Measurements from ENCODE around the gene BRINP2.

Gene BRINP2

GRCh38 chr1:177170756-177171535 is at the start of gene BRINP2:
TSS of gene BRINP2 (plus strand) at chr1:177170958. CDS start at chr1:177229877, 58,919 bp downstream.
- no peak for DNase-seq (ENCODE audit: low read depth)

- no peak for DNase-seq (ENCODE audit: low read depth)
Measured at GRCh38 chr1:177122461-177123251, 48.1 kb upstream of the BRINP2 start.

GRCh38 chr1:177124577-177125278 is 46.0 kb upstream of the BRINP2 start:
- DNase-seq (ENCODE audit: low read depth) = no peak

- no peak for DNase-seq (ENCODE audit: low read depth)
Measured at GRCh38 chr1:177126267-177126666, 44.5 kb upstream of the BRINP2 start.

GRCh38 chr1:177128665-177129281 is 42.0 kb upstream of the BRINP2 start:
- DNase-seq (ENCODE audit: low read depth) = no peak

- DNase-seq (ENCODE audit: low read depth) = no peak
Measured at GRCh38 chr1:177130451-177130945, 40.3 kb upstream of the BRINP2 start.

GRCh38 chr1:177131723-177132122 is 39.0 kb upstream of the BRINP2 start:
- DNase-seq (ENCODE audit: low read depth) = no peak

GRCh38 chr1:177132141-177132540 is 38.6 kb upstream of the BRINP2 start:
- no peak for DNase-seq (ENCODE audit: low read depth)

- no peak for DNase-seq (ENCODE audit: low read depth)
Measured at GRCh38 chr1:177133977-177134538, 36.7 kb upstream of the BRINP2 start.

- DNase-seq (ENCODE audit: low read depth) = no peak
Measured at GRCh38 chr1:177135250-177135649, 35.5 kb upstream of the BRINP2 start.

GRCh38 chr1:177137814-177138213 is 32.9 kb upstream of the BRINP2 start:
- DNase-seq (ENCODE audit: low read depth) = no peak

- DNase-seq (ENCODE audit: low read depth) = no peak
Measured at GRCh38 chr1:177138347-177138746, 32.4 kb upstream of the BRINP2 start.

GRCh38 chr1:177142010-177142409 is 28.7 kb upstream of the BRINP2 start:
- no peak for DNase-seq (ENCODE audit: low read depth)

GRCh38 chr1:177142791-177143271 is 27.9 kb upstream of the BRINP2 start:
- no peak for DNase-seq (ENCODE audit: low read depth)

GRCh38 chr1:177145106-177146070 is 25.4 kb upstream of the BRINP2 start:
- no peak for DNase-seq (ENCODE audit: low read depth)

GRCh38 chr1:177146499-177146898 is 24.3 kb upstream of the BRINP2 start:
- DNase-seq (ENCODE audit: low read depth) = no peak

GRCh38 chr1:177162243-177162642 is 8.5 kb upstream of the BRINP2 start:
- no peak for DNase-seq (ENCODE audit: low read depth)

GRCh38 chr1:177163844-177164379 is 6.8 kb upstream of the BRINP2 start:
- no peak for DNase-seq (ENCODE audit: low read depth)

GRCh38 chr1:177164380-177165068 is 6.2 kb upstream of the BRINP2 start, which contains the start of gene ASTN1:
TSS of gene ASTN1 (minus strand) at chr1:177164712. CDS start at chr1:177164676, 36 bp downstream.
- no peak for DNase-seq (ENCODE audit: low read depth)
